ENCODE results near the gene CRB1.

CRB1 gene

GRCh38 chr1:197343663-197344273 lies 75.7 kb downstream of the CRB1 start:
- Mint-ChIP-seq H3K27ac (no peak overlapping the region), H3K4me3 (no peak overlapping the region), H3K9me3 (no peaks in the 10 kb centered on the region), H3K36me3 (ENCODE audit: low read depth) (no peaks in the 10 kb centered on the region), H3K4me1 (ENCODE audit: low read depth) (peaks cover 4% of the 10 kb centered on the region), H3K27me3 (no peaks in the 10 kb centered on the region)
- no peak for DNase-seq

GRCh38 chr1:197351821-197352440 lies 83.9 kb downstream of the CRB1 start:
- DNase-seq, result no peak
- Mint-ChIP-seq H3K27me3 (no peaks in the 10 kb centered on the region), H3K27ac (no peak overlapping the region), H3K4me1 (ENCODE audit: low read depth) (no peaks in the 10 kb centered on the region), H3K36me3 (ENCODE audit: low read depth) (no peaks in the 10 kb centered on the region), H3K4me3 (no peak overlapping the region), H3K9me3 (no peaks in the 10 kb centered on the region)

- Mint-ChIP-seq H3K36me3 (ENCODE audit: low read depth) (no peaks in the 10 kb centered on the region), H3K4me1 (ENCODE audit: low read depth) (no peaks in the 10 kb centered on the region), H3K27me3 (no peaks in the 10 kb centered on the region), H3K27ac (no peak overlapping the region), H3K4me3 (no peak overlapping the region), H3K9me3 (no peaks in the 10 kb centered on the region)
- no peak for DNase-seq
Measured at GRCh38 chr1:197355248-197355995, 87.4 kb downstream of the CRB1 start.

- no peaks in the 10 kb centered on the region for H3K36me3 Mint-ChIP-seq (ENCODE audit: low read depth)
- no peaks in the 10 kb centered on the region for H3K9me3 Mint-ChIP-seq
- no peaks in the 10 kb centered on the region for H3K4me1 Mint-ChIP-seq (ENCODE audit: low read depth)
- no peak overlapping the region for H3K4me3 Mint-ChIP-seq
- no peak for DNase-seq
- H3K27ac Mint-ChIP-seq, result no peak overlapping the region
- no peaks in the 10 kb centered on the region for H3K27me3 Mint-ChIP-seq
Measured at GRCh38 chr1:197356723-197357533, 88.9 kb downstream of the CRB1 start.

GRCh38 chr1:197358959-197359358 lies 90.9 kb downstream of the CRB1 start:
- Mint-ChIP-seq H3K4me1 (ENCODE audit: low read depth) (no peaks in the 10 kb centered on the region), H3K9me3 (no peaks in the 10 kb centered on the region)

GRCh38 chr1:197360068-197360467 lies 92.0 kb downstream of the CRB1 start:
- Mint-ChIP-seq H3K4me1 (ENCODE audit: low read depth) (no peaks in the 10 kb centered on the region), H3K27me3 (no peaks in the 10 kb centered on the region), H3K9me3 (no peaks in the 10 kb centered on the region), H3K36me3 (ENCODE audit: low read depth) (no peaks in the 10 kb centered on the region), H3K4me3 (no peak overlapping the region), H3K27ac (no peak overlapping the region)
- no peak for DNase-seq

More at GRCh38 chr1:197358959-197359358, 90.9 kb downstream of the CRB1 start:
- no peak for DNase-seq
- no peaks in the 10 kb centered on the region for H3K27me3 Mint-ChIP-seq
- no peaks in the 10 kb centered on the region for H3K36me3 Mint-ChIP-seq (ENCODE audit: low read depth)
- no peak overlapping the region for H3K4me3 Mint-ChIP-seq
- H3K27ac Mint-ChIP-seq, result no peak overlapping the region

GRCh38 chr1:197362871-197363270 lies 94.8 kb downstream of the CRB1 start:
- no peaks in the 10 kb centered on the region for H3K9me3 Mint-ChIP-seq
- DNase-seq, result no peak

GRCh38 chr1:197363855-197364254 lies 95.8 kb downstream of the CRB1 start:
- Mint-ChIP-seq H3K27ac (no peak overlapping the region), H3K9me3 (no peaks in the 10 kb centered on the region), H3K27me3 (no peaks in the 10 kb centered on the region), H3K4me3 (no peak overlapping the region), H3K36me3 (ENCODE audit: low read depth) (no peaks in the 10 kb centered on the region), H3K4me1 (ENCODE audit: low read depth) (no peaks in the 10 kb centered on the region)
- no peak for DNase-seq

More at GRCh38 chr1:197362871-197363270, 94.8 kb downstream of the CRB1 start:
- Mint-ChIP-seq H3K36me3 (ENCODE audit: low read depth) (no peaks in the 10 kb centered on the region), H3K4me3 (no peak overlapping the region), H3K27ac (no peak overlapping the region), H3K4me1 (ENCODE audit: low read depth) (no peaks in the 10 kb centered on the region), H3K27me3 (no peaks in the 10 kb centered on the region)

- Mint-ChIP-seq H3K36me3 (ENCODE audit: low read depth) (no peaks in the 10 kb centered on the region), H3K9me3 (no peaks in the 10 kb centered on the region), H3K27ac (no peak overlapping the region), H3K4me3 (no peak overlapping the region), H3K4me1 (ENCODE audit: low read depth) (no peaks in the 10 kb centered on the region), H3K27me3 (no peaks in the 10 kb centered on the region)
- DNase-seq, result no peak
Measured at GRCh38 chr1:197366996-197367395, 98.9 kb downstream of the CRB1 start.

- DNase-seq, result no peak
- no peaks in the 10 kb centered on the region for H3K4me1 Mint-ChIP-seq (ENCODE audit: low read depth)
- no peak overlapping the region for H3K27ac Mint-ChIP-seq
- no peaks in the 10 kb centered on the region for H3K9me3 Mint-ChIP-seq
- H3K27me3 Mint-ChIP-seq, result no peaks in the 10 kb centered on the region
- no peaks in the 10 kb centered on the region for H3K36me3 Mint-ChIP-seq (ENCODE audit: low read depth)
- H3K4me3 Mint-ChIP-seq, result no peak overlapping the region
Measured at GRCh38 chr1:197367627-197368026, 99.6 kb downstream of the CRB1 start.

- Mint-ChIP-seq H3K36me3 (ENCODE audit: low read depth) (no peaks in the 10 kb centered on the region), H3K9me3 (no peaks in the 10 kb centered on the region), H3K27ac (no peak overlapping the region), H3K4me1 (ENCODE audit: low read depth) (peaks cover 5% of the 10 kb centered on the region), H3K27me3 (no peaks in the 10 kb centered on the region), H3K4me3 (no peak overlapping the region)
- no peak for DNase-seq
Measured at GRCh38 chr1:197374428-197374827, 106.4 kb downstream of the CRB1 start.

GRCh38 chr1:197384471-197384870 lies 116.4 kb downstream of the CRB1 start:
- Mint-ChIP-seq H3K36me3 (ENCODE audit: low read depth) (no peaks in the 10 kb centered on the region), H3K27me3 (no peaks in the 10 kb centered on the region)

GRCh38 chr1:197388801-197389200 lies 120.7 kb downstream of the CRB1 start:
- Mint-ChIP-seq H3K27me3 (no peaks in the 10 kb centered on the region), H3K9me3 (no peaks in the 10 kb centered on the region), H3K27ac (no peak overlapping the region), H3K4me3 (no peak overlapping the region), H3K4me1 (ENCODE audit: low read depth) (peaks cover 35% of the 10 kb centered on the region), H3K36me3 (ENCODE audit: low read depth) (no peaks in the 10 kb centered on the region)
- no peak for DNase-seq

More at GRCh38 chr1:197384471-197384870, 116.4 kb downstream of the CRB1 start:
- Mint-ChIP-seq H3K27ac (no peak overlapping the region), H3K4me1 (ENCODE audit: low read depth) (peaks cover 2% of the 10 kb centered on the region), H3K9me3 (no peaks in the 10 kb centered on the region), H3K4me3 (no peak overlapping the region)
- no peak for DNase-seq

- Mint-ChIP-seq H3K27ac (peak overlapping the region; percentile 79), H3K4me3 (no peak overlapping the region)
Measured at GRCh38 chr1:197390856-197391255, 122.8 kb downstream of the CRB1 start.

More at GRCh38 chr1:197390856-197391255, 122.8 kb downstream of the CRB1 start:
- no peaks in the 10 kb centered on the region for H3K9me3 Mint-ChIP-seq
- no peaks in the 10 kb centered on the region for H3K27me3 Mint-ChIP-seq
- H3K36me3 Mint-ChIP-seq (ENCODE audit: low read depth), result no peaks in the 10 kb centered on the region
- DNase-seq, result no peak
- peaks cover 35% of the 10 kb centered on the region for H3K4me1 Mint-ChIP-seq (ENCODE audit: low read depth)

All from activated T-cell treated with anti-CD3 and anti-CD28 coated beads, Interleukin-2, amount 50 U/mL, for 24 hours (primary cell).